ENCODE data around the gene RNF186.
"Not testable (repeated sequence)": the region's sequence is repeated elsewhere in the genome, so short reads cannot be mapped to it uniquely, and the experiment has no call there.

The RNF186 gene

DNA sequence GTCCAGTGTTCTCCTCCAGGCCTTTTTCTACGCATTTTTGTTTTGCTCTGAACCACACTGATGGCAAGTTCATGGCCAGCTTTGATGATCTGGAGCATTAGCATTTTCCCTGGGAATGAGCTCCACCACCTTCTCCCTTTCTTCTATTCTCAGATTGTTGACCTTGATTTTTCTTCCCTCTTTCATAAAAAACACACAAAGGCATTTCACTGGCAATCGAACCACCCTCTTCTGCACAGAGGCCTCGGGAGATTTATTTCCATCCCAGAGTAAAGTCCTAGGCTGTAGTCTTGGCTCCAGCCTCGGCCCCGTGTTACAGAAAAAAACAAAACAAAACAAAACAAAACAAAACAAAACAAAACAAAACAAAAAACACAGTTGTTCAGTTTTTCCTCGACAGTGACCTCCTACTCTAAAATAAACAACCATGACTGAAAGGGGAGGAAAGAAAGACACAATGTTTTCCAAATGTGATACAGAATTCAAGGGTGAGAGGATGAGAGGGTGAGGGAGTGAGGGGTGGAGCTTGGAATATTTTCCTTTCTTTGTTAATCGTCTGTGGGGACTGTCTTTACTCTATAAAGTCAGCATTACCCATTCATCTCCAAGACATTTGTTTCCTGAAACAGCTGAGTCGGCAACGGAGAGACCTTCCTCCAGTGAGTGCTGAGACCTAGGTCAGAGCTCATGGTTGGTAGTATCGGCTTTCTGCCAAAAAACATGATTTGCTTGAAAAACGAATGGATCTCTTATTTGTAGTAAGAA lies 29.8 kb upstream of the RNF186 start:
- Mint-ChIP-seq H3K36me3 (no peaks in the 10 kb centered on the region), H3K4me3 (no peak overlapping the region), H3K4me1 (no peaks in the 10 kb centered on the region), H3K27ac (no peak overlapping the region), H3K9me3 (no peaks in the 10 kb centered on the region), H3K27me3 (peaks cover 34% of the 10 kb centered on the region)
- ATAC-seq: no peak

- no peaks in the 10 kb centered on the region for H3K36me3 Mint-ChIP-seq
- H3K27me3 Mint-ChIP-seq: peaks cover 38% of the 10 kb centered on the region
- no peak overlapping the region for H3K27ac Mint-ChIP-seq
- H3K4me1 Mint-ChIP-seq: peaks cover 6% of the 10 kb centered on the region
- no peak overlapping the region for H3K4me3 Mint-ChIP-seq
- no peaks in the 10 kb centered on the region for H3K9me3 Mint-ChIP-seq
- no peak for ATAC-seq
These were observed 25.1 kb upstream of the RNF186 start for GRCh38 chr1:19840228-19840627.

DNA sequence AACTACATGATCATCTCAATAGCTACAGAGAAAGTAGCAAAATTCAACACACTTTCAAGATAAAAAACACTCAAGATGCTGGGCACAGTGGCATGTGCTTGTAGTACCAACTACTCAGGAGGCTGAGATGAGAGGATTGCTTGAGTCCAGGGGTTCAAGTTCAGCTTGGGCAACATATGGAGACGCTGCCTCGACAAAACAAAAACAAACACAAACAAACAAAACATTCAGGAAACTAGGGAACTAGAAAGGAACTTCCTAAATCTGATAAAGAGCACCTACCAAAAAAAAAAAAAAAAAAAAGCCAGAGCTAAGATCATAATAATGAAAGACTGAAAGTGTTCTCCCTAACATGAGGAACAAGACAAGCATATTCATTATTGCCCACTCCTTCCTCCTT lies 22.8 kb upstream of the RNF186 start:
- peaks cover 30% of the 10 kb centered on the region for H3K27me3 Mint-ChIP-seq
- no peak overlapping the region for H3K27ac Mint-ChIP-seq
- ATAC-seq: no peak
- no peaks in the 10 kb centered on the region for H3K9me3 Mint-ChIP-seq
- H3K36me3 Mint-ChIP-seq: no peaks in the 10 kb centered on the region
- peaks cover 6% of the 10 kb centered on the region for H3K4me1 Mint-ChIP-seq
- H3K4me3 Mint-ChIP-seq: no peak overlapping the region

DNA sequence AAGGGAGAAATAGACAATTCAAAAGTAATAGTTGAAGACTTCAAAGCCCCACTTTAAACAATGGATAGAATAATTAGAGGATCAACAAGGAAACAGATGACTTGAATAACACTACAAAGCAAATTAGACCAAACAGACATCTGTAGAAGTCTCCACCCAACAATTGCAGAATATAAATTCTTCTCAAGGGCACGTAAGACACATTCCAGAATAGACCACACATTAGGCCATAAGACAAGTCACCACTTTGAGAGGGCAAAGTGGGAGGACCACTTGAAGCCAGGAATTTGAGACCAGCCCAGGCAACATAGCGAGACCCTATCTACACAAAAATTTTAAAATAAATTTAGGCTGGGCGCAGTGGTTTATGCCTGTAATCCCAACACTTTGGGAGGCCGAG lies 20.5 kb upstream of the RNF186 start:
- Mint-ChIP-seq H3K27ac (no peak overlapping the region), H3K36me3 (no peaks in the 10 kb centered on the region), H3K4me3 (no peak overlapping the region), H3K27me3 (peaks cover 42% of the 10 kb centered on the region), H3K4me1 (peaks cover 6% of the 10 kb centered on the region), H3K9me3 (no peaks in the 10 kb centered on the region)
- no peak for ATAC-seq

DNA sequence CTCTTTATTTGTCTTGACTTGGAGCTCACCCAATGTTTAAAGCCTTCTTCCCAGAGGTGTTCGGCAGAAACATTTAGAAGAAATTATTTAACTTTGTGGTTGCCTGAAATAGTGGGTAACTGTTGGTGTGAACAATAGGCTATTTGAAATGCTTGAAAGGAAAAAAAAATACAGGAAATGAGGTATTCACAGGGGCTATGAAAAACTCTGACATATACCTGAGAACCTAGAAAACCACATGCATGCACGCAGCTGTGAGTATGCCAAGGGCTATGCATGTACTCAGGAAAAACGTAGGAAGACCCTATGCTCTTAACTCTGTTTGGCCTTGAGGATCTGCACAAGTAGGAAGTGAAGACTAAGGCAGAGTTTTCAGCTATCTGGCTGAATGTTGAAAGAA lies 16.4 kb upstream of the RNF186 start:
- H3K27ac Mint-ChIP-seq: no peak overlapping the region
- no peak overlapping the region for H3K4me3 Mint-ChIP-seq
- no peak for ATAC-seq
- H3K27me3 Mint-ChIP-seq: peaks cover 67% of the 10 kb centered on the region
- H3K36me3 Mint-ChIP-seq: no peaks in the 10 kb centered on the region
- H3K4me1 Mint-ChIP-seq: no peaks in the 10 kb centered on the region
- no peaks in the 10 kb centered on the region for H3K9me3 Mint-ChIP-seq

DNA sequence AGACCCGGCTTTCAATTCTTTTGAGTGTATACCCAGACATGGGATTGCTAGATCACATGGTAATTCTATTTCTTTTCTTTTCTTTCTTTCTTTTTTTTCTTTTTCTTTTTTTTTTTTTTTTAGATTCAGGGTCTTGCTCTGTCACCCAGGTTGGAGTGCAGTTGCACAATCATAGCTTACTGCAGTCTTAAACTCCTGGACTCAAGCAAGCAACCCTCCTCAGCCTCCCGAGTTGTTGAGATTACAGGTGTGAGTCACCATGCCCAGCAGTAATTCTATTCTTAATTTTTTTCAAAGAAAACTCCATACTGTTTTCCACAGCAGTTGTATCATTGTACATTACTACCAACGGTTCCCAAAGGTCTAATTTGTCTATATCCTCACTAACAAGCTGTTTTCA lies 13.5 kb upstream of the RNF186 start:
- Mint-ChIP-seq H3K4me3 (no peak overlapping the region), H3K9me3 (no peaks in the 10 kb centered on the region), H3K27me3 (peaks cover 78% of the 10 kb centered on the region), H3K27ac (no peak overlapping the region), H3K4me1 (no peaks in the 10 kb centered on the region), H3K36me3 (no peaks in the 10 kb centered on the region)
- no peak for ATAC-seq

DNA sequence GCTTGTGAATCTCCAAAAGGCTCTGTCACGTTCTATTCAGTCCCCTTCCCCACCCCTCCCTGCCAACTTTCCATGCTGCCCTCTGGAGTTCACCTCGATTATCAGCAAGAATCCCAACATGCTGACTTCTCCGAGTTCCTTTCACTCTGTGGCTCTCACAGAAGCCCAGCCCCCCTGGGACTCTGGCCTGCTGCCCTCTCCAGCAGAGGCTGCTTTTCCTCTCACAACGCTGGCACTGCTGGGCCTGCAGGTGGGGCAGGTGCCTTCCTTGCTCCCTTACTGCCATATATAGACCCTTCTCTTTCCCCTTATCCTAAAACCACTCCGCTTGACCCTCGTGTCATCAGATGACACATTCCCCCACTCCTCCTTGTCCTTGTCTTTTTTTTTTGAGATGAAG lies 10.2 kb upstream of the RNF186 start:
- no peak overlapping the region for H3K27ac Mint-ChIP-seq
- no peak for ATAC-seq

GRCh38 chr1:19824541-19824940 lies 9.5 kb upstream of the RNF186 start:
- H3K36me3 Mint-ChIP-seq: no peaks in the 10 kb centered on the region
- no peak overlapping the region for H3K4me3 Mint-ChIP-seq
- H3K4me1 Mint-ChIP-seq: no peaks in the 10 kb centered on the region
- H3K27ac Mint-ChIP-seq: no peak overlapping the region
- no peak for ATAC-seq
- peaks cover 42% of the 10 kb centered on the region for H3K27me3 Mint-ChIP-seq
- H3K9me3 Mint-ChIP-seq: no peaks in the 10 kb centered on the region

More for the DNA sequence above, 10.2 kb upstream of the RNF186 start:
- no peaks in the 10 kb centered on the region for H3K9me3 Mint-ChIP-seq
- no peaks in the 10 kb centered on the region for H3K4me1 Mint-ChIP-seq
- H3K36me3 Mint-ChIP-seq: no peaks in the 10 kb centered on the region
- H3K4me3 Mint-ChIP-seq: no peak overlapping the region
- H3K27me3 Mint-ChIP-seq: peaks cover 49% of the 10 kb centered on the region

GRCh38 chr1:19824036-19824435 lies 9.0 kb upstream of the RNF186 start:
- ATAC-seq: no peak
- Mint-ChIP-seq H3K9me3 (no peaks in the 10 kb centered on the region), H3K4me3 (no peak overlapping the region), H3K27me3 (peaks cover 37% of the 10 kb centered on the region), H3K36me3 (no peaks in the 10 kb centered on the region), H3K27ac (no peak overlapping the region), H3K4me1 (no peaks in the 10 kb centered on the region)

GRCh38 chr1:19819701-19820100 lies 4.6 kb upstream of the RNF186 start:
- Mint-ChIP-seq H3K4me3 (no peak overlapping the region), H3K9me3 (no peaks in the 10 kb centered on the region), H3K4me1 (no peaks in the 10 kb centered on the region), H3K27me3 (peaks cover under 1% of the 10 kb centered on the region), H3K36me3 (no peaks in the 10 kb centered on the region), H3K27ac (no peak overlapping the region)
- no peak for ATAC-seq

GRCh38 chr1:19818324-19818723 lies 3.2 kb upstream of the RNF186 start:
- H3K4me3 Mint-ChIP-seq: no peak overlapping the region

DNA sequence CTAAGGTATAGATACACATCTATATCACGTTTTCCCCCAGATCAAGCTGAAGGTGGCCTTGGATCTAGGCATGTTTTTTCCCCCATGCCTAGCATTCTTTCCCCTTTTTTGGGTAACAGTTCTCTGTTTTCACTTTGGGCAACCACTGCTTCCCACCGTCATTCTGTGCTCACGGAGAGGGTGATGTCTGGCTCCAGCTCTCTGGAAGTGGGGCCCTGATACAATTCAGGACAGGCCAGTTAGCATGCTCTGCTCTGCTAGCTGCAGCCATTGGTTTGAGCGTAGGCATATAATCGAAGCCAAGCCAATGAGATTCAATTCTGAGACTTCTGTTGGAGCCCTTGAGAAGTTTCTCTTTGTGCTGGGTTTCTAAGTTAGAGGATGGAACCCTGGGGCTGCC lies 2.1 kb upstream of the RNF186 start:
- peaks cover 23% of the 10 kb centered on the region for H3K27me3 Mint-ChIP-seq
- no peaks in the 10 kb centered on the region for H3K9me3 Mint-ChIP-seq
- no peak for ATAC-seq
- no peak overlapping the region for H3K4me3 Mint-ChIP-seq
- no peaks in the 10 kb centered on the region for H3K4me1 Mint-ChIP-seq
- no peaks in the 10 kb centered on the region for H3K36me3 Mint-ChIP-seq
- no peak overlapping the region for H3K27ac Mint-ChIP-seq

More at GRCh38 chr1:19818324-19818723, 3.2 kb upstream of the RNF186 start:
- Mint-ChIP-seq H3K9me3 (no peaks in the 10 kb centered on the region), H3K27me3 (peaks cover 14% of the 10 kb centered on the region), H3K27ac (no peak overlapping the region), H3K4me1 (no peaks in the 10 kb centered on the region), H3K36me3 (no peaks in the 10 kb centered on the region)
- ATAC-seq: no peak

- not testable (repeated sequence) for H3K4me3 Mint-ChIP-seq, H3K4me1 Mint-ChIP-seq, H3K9me3 Mint-ChIP-seq, H3K36me3 Mint-ChIP-seq, ATAC-seq, H3K27ac Mint-ChIP-seq
- peaks cover 26% of the 10 kb centered on the region for H3K27me3 Mint-ChIP-seq
These were observed 1.6 kb upstream of the RNF186 start for GRCh38 chr1:19816737-19817086.

DNA sequence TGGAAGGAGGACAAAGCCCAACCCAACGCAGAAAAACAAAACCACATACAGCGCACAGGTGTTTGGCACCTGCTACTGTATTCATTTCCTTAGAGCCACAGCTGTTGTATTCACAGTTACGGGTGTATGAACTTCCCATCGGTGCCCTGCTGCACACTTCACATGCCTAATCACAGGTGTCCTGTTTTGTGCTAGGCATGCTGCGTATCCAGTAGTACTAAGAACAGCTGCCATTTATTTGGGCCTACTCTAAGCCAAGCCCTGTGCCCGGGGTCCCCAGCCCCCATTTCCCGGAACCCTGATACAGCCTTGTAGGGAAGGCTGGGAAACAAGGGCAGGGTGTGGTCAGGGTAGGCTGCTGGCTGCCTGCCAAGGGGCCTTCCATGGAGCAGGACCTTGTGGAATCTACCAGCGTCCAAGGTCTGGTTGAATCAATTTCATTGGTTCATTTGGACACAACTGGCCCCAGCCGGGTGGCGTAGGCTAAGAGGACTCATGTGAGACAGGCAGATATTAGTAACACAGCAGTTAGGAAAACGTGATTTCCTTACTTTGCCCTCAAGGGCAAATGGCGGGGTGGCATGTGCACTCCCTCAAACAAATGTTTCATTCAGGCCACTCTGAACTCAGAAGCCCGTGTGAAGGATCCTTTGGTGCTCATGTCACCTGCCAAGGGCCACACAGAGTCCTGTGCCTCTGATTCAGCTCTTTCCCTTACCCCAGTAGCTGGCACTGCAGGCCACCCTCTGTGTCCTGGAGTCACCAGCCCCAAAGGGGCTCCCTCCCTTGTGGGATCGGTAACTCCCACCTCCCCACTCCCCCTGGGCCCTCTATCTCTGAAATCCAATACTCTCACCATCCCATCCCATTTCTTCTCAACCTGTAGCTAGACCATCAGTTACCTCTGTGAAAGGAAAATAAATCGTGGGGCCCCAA lies 986 bp upstream of the RNF186 start:
- no peaks in the 10 kb centered on the region for H3K36me3 Mint-ChIP-seq
- peaks cover 32% of the 10 kb centered on the region for H3K27me3 Mint-ChIP-seq
- no peaks in the 10 kb centered on the region for H3K9me3 Mint-ChIP-seq
- no peak for ATAC-seq
- no peak overlapping the region for H3K27ac Mint-ChIP-seq
- H3K4me1 Mint-ChIP-seq: no peaks in the 10 kb centered on the region
- H3K4me3 Mint-ChIP-seq: no peak overlapping the region

- no peak overlapping the region for H3K27ac Mint-ChIP-seq
- no peaks in the 10 kb centered on the region for H3K36me3 Mint-ChIP-seq
- no peak for ATAC-seq
These were observed 830 bp downstream of the RNF186 start for GRCh38 chr1:19814244-19814661.

GRCh38 chr1:19813643-19813960 lies 1.5 kb downstream of the RNF186 start:
- Mint-ChIP-seq H3K4me1 (no peaks in the 10 kb centered on the region), H3K36me3 (no peaks in the 10 kb centered on the region), H3K27ac (no peak overlapping the region), H3K27me3 (peaks cover 32% of the 10 kb centered on the region), H3K4me3 (no peak overlapping the region), H3K9me3 (no peaks in the 10 kb centered on the region)
- no peak for ATAC-seq

More at GRCh38 chr1:19814244-19814661, 830 bp downstream of the RNF186 start:
- H3K4me3 Mint-ChIP-seq: no peak overlapping the region
- H3K27me3 Mint-ChIP-seq: peaks cover 32% of the 10 kb centered on the region
- H3K9me3 Mint-ChIP-seq: no peaks in the 10 kb centered on the region
- H3K4me1 Mint-ChIP-seq: no peaks in the 10 kb centered on the region
